NCI-H1436 (cell line): ENCODE results near the gene RAB43.
A peak's percentile ranks its signal among the peaks of the same experiment; 100 is the strongest.
"Not testable (repeated sequence)": the region's sequence is repeated elsewhere in the genome, so short reads cannot be mapped to it uniquely, and the experiment has no call there.

Source experiments
- DNase-seq: peaks from one replicate; lab custom pipeline; 2025; lab: John Stamatoyannopoulos, UW

RAB43 gene

DNA sequence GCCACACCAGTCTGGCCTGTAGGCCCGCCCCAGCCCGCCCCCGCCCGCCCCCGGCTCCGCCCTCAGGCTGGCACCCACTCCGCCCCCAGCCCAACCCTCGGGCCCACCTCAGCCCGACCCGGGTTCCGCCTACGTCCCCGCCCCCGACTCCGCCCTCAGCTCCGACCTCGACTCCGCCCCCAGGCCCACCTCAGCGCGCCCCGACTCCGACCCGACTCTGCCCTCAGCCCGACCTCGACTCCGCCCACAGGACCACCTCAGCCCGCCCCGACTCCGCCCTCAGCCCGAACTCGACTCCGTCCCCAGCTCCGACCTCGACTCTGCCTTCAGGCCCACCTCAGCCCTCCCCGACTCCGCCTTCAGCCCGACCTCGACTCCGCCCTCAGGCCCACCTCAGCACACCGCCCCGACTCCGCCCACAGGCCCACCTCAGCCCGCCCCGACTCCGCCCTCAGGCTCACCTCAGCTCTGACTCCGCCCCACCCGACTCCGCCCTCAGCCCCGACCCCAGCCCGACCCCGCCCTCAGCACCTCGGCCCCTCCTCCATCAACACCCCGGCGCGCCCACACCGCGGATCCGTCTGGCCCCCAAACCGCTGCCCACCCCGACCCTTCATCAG lies at the start of gene RAB43:
RAB43 (minus strand) TSS at position 13 of the 620 bp plus-strand sequence. CDS start 315 bp downstream, outside the sequence.
- DNase-seq: peak; percentile 94

DNA sequence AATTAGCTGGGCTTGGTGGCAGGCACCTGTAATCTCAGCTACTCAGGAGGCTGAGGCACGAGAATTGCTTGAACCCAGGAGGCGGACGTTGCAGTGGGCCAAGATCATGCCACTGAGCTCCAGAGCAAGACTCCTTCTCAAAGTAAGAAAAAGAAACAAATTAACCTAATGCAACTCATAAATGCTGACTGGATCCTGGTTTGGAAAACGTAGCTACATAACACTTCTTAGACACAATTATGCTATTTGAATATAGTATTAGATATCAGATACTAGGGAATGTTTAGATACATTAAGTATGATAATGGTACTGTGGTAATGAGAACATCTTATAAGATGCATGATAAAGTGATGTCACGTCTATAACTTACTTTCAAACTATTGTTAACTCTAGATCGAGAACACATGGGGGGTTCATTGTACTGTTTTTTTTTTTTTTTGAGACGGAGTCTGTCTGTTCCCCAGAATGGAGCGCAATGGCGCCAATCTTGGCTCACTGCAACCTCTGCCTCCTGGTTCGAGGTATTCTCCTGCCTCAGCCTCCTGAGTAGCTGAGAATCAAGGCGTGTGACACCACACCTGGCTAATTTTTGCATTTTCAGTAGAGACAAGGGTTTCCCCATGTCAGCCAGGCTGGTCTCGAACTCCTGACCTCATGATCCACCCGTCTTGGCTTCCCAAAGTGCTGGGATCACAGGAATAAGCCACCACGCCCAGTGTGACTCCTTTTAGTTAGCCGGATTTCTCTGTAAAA lies 45.2 kb upstream of the RAB43 start:
- DNase-seq: no peak

DNA sequence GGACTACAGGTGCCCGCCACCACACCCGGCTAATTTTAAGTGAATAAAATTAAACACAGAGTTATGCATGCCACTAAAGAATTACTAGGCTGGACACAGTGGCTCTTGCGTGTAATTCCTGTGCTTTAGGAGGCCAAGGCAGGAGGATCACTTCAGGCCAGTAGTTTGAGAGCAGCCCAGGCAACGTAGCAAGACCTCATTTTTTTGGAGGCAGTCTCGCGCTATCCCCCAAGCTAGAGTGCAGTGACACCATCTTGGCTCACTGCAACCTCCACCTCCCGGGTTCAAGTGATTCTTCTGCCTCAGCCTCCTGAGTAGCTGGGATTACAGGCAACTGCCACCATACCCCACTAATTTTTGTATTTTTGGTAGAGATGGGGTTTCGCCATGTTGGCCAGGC lies 44.0 kb upstream of the RAB43 start:
- not testable (repeated sequence) for DNase-seq

DNA sequence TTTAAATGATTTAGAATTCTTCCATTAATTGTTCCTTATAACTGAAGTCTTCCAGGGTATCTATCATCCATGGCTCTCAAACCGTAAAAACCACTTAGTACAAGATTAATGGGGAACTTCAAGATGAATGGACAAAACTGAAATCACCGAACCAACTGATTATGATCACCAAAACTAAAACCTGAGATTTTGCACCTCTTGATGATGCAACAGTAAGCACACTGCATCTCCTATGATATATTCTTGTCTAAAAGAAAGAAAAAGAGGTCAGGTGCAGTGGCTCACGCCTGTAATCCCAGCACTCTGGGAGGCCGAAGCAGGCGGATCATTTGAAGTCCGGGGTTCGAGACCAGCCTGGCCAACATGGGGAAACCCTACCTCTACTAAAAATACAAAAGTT lies 42.9 kb upstream of the RAB43 start:
- no peak for DNase-seq

DNA sequence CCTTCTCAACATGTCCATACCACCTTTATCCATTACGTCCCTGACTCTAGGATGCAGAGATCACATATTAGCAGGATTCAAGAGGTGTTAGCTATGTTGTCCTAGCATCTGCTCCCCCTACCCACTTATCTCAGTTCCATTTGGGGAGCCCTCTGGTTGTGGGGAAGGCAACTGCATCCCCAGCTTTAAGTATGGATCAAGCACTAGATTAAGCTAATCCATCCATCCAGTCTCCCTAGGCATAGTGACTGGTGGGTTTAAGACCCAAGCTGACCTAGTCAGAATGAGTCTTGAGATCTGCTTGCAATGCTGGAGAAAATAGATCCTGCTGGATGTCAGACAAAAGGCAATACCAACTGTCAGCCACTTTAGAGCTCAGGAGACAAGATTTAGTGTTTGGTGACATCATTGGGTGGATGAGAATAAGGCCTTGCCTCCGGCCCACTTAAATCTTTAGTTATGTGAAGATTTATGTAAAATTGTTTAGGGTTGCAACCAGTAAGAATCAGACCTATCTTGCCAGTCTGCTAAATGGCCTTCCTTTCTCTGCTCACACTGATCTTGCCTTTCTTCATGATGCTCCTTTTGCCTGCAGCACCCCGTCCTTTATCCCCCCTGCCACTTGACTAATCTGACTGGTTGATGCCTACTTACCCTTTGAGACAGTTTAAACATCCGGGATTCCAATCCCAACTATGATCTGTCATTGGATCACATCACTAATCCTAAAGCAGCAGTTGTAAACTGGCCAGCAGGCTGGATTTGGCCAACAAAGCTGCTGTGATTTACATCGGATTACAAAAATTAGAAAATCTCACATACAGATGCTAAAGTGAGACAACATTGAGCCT lies 41.4 kb upstream of the RAB43 start:
- no peak for DNase-seq

DNA sequence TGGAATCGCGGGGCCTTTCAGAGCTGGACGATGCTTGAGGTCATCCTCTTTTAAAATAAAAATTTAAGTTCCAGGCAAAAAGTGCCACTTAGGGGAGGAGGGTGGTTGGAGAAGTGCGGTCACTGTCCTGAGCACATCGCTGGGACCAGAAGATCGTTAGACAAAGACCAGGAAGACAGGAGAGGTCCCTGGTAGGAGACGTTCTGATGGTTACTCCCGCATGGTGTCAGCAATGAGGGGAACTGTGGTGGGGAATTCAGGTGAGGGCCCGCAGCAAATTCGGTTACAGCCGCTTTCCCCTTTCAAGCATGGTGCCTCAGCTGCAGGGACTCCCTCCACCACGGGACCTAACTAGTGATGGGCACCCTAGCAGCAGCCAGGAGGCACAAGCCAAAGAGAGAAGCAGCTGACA lies 40.3 kb upstream of the RAB43 start:
- no peak for DNase-seq

DNA sequence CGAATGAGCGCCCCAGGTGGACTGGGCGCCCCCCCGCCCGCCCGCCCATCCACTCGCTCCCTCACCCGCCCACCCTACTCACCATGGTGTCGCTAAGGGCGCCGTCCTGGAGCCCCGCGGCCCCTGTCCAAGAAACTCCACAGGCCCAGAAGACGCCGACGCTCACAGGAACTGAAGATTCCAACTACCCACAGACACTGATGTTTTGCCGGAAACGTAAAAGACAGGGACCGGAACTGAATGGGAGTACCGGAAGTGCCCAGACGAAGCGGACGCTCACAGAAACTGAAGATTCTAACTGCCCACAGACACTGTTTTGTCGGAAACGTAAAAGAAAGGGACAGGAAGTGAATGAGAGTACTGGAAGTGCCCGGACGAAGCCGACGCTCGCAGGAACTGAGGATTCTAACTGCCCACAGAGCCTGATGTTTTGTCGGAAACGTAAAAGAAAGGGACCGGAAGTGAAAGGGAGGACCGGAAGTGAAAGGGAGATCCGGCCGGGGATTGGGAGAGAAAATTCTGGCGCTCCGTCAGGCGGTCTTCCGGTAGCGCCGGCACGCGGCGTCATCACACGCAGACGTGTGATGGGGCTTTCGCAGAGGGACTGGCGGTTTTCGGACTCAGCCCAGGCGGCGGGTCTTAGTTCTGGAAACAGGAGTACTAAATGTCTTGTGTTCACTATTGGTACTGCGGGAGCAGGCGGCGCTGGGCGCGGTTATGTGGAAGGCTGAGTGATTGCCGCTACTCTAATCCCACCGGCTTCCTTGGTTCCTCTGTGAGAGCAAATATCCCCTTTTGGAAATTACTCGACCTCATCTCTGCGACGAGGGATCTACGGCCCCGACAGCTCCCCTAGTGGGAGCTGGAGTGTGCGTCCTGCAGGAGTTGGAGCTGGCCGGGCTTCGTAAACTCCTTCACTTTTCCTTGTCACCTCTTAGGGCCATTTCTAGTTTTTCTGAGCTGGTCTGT lies 39.6 kb upstream of the RAB43 start, which contains the start of gene ISY1:
ISY1 (minus strand) TSS at position 173 of the 969 bp plus-strand sequence; CDS start at position 85, 88 bp downstream.
- peak; percentile 95 for DNase-seq

DNA sequence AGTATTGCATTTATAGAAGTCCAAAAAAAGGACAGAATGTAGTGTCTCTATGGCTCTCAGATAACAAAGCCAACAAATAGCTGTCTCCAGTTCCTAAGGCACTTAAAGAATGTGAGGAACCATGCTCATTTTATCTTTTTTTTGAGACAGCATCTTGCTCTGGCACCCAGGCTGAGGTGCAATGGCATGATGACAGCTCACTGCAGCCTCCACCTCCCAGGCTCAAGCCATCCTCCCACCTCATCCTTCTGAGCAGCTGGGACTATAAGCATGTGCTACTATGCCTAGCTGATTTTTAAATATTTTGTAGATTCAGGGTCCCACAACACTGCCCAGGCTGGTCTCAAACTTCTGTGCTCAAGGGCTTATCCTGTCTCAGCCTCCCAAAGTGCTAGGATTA lies 23.2 kb upstream of the RAB43 start:
- no peak for DNase-seq

DNA sequence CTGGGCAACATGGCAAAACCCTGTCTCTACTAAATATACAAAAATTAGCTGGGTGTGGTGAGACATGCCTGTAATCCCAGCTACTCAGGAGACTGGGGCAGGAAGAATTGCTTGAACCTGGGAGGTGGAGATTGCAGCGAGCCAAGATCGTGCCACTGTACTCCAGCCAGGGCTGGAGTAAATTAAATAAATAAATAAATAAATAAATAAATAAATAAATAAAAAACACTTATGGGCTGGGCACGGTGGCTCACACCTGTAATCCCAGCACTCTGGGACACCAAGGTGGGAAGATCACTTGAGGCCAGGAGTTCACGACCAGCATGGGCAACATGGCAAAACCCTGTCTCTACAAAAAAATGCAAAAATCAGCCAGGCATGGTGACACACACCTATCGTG lies 19.4 kb upstream of the RAB43 start:
- DNase-seq: not testable (repeated sequence)

DNA sequence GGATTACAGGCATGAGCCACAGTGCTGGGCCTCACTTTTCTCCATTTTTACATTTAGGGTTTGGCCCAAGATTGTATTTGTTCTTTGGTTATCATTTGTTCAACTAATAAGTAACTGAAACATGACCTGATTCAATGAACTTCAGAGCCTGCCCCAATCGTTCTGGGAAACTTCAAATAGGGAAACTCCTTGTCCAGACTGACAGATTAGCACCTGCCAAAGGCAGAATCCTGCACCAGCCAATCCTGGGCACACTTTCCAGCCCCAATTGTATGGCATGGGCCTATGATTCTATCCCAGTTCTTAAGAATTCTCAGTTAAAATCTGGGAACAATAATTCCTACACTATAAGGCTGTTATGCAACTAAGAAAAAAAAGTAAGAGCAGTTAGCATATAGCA lies 18.3 kb upstream of the RAB43 start:
- DNase-seq: no peak

DNA sequence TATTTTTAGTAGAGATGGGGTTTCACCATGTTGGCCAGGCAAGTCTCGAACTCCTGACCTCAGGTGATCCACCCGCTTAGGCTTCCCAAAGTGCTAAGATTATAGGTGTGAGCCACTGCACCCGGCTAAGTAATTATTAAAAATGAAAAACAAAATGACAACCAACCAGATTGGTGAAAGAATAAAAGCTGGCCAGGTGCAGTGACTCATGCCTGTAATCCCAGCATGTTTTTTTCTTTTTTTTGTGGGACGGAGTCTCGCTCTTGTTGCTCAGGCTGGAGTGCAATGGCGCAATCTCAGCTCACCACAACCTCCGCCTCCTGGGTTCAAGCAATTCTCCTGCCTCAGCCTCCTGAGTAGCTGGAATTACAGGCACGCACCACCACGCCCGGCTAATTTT lies 14.7 kb upstream of the RAB43 start:
- not testable (repeated sequence) for DNase-seq

DNA sequence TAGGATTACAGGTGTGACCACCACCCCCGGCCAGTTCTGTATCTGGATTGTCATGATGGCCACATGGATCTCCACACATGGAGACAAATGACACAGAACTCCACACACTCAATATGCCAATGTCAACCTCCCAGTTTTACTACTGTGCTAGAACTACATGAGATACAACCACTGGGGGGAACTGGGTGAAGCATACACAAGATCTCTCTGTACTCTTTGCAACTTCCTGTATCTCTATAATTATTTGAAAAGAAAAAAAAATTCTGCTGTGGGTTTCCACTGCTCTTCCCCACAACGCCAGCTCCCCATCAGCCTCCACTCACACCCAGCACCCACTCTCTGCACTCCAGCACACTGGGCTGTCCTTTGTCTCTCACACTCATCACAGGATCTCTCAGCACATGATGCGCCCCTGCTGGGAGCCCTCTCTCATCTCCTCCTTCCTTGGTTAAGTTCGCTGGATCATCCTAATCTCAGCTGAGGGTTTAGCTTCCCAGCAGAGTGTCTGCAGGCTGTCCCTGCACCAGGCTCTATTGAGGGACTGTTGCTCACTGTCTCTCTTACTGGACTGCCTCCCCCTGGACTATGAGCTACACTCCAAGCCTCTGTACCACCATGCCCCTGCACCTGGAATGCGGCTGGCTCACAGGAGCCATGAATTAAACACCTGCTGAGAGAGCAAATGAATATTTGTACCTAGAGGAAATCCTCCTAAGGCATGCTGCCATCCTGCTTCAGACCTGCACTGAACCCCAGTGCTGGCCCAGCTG lies 10.7 kb upstream of the RAB43 start:
- no peak for DNase-seq

DNA sequence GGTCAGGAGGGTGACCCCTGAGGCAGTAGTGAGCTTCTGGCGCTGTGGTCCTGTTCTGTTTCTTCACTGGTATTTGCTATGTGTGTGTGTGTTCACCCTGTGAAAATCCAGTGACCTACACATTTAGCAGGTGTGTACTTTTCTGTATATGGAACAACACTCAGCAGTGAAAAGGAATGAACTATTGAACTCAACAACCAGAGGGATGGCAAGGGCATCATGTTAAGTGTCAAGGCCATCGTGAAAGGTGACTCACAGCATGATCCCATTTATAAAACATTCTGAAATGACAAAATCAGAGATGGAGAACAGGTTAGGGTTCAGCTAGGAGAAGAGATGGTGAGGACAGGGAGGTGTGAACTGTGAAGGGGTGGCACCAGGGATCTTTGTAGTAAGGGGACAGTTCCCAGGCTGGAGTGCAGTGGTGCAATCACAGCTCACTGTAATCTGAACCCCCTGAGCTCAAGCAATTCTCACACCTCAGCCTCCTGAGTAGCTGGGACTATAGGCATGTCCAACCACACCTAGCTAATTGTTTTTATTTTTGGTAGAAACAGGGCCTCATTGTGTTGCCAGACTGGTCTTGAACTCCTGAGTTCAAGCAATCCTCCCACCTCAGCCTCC lies 10.0 kb upstream of the RAB43 start:
- no peak for DNase-seq

DNA sequence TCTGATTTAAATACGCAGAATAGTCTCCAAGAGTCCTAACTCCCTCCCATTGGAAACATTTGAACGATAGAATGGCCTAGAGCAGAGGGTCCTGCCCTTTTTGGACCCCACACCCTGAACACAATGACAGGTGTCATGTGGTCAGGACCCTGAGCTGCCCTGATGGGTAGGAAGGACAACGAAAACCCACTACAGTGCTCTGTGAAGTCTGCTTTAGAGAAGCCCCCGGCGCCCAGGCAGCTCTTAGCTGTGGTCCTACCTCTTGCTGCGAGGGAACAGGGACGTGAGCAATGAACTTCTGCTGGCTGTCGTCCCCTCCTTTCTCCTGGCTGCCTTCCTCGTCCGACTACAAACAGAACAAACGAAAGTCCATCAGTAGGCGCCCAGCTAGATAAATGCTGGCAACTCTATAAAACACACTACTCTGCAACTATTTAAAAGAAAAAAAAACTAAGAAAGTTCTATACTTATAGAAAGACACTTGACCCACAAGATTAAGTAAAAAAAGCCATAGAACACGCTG lies 8.7 kb upstream of the RAB43 start:
- DNase-seq: no peak

DNA sequence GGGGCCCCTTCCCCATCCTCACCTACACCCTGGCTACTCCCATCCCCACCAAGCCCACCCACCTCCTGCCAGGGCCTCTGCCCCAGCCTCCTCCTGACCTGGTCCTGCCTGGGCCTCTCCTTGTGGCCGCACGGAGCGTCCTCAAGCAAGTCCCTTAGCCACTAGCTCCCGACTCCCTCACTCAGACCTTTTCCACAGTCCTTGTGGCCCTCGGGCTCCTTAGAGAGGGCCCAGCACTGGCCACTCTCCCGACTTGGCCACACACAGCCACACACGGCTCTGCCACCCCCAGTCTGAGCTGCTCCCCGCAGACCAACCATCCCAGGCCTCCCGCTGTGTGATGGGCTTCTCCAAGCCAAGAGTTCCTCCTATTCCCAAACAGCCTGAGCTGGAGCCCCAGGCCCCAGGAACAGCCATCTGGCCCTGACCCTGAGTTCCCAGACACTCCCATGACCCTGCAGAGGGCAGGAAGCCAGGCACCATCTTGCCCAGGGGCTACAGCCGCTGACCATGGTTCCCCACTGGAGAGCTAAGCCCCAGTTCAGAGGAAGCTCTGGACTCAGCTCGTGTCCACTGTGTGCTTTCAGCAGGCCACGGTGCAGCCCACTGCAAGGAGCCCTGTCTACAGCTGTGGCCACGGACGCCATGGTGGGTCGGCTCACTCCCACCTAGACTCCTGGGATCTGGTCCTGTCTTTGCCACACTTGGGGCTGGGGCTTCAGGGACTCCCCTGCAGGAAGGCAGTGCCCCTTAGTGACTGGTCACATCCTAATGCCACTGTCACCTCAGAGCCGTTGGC lies 7.0 kb upstream of the RAB43 start:
- no peak for DNase-seq

DNA sequence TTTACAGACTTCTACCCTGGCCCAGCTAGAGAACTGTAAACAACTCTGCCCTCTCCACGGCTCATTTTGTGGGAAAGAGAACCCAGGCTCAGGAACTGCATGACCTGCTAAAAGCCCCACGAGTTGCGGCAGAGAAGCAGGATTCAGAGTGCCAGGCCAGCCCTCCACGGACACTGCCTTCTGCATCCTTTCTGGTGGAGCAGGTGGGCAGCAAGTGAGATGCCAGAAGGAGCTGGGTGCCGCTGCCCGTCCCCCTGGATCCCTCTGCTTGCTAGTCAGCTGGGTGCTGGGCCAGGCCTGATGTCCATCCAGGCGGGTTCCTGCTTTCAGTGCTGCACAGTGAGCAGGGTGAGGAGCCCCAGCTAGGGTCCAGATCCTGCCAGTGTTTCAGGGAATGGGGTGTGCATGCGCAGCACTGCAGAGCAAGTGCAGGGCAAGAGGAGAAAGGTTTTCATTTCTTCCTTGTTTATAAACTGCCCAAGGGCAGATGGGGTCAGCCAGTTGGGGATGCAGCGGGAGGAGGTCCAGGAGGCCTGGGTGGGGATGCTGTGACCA lies 5.2 kb upstream of the RAB43 start:
- DNase-seq: no peak

DNA sequence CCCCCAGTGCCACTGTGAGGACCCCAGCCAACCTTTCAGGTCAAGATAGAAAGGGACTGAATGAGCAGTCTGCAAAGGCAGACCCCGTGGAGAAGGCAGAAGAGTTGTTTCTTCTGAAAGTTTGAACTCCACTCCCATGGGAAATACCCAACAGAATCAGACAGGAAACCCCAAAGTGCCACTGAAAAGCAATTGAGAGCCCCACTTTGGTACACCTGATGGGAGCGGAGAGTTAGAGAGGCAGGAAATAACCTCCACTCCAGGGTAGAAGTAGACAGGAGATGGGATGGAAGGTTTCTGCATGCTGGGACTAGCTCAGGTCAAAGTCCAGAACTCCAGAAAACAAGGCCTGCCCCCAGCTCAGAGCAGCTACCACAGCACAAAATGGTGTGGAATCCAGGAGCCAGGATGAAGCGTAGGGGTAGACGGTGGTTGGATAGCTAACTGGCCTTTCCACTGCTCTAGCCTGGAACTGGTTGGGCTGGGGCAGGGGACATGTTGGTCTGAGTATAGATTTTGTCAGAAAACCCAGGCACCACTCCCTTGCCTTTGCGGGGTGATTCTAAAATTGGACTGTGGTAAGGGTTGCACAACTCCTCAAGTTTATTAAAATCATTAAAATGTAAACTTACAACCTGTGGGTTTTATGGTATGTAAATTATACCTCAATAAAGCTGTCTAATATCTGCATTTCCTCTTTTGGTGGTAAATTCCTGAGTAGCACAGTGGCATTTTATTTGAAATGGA lies 1.9 kb upstream of the RAB43 start:
- no peak for DNase-seq

DNA sequence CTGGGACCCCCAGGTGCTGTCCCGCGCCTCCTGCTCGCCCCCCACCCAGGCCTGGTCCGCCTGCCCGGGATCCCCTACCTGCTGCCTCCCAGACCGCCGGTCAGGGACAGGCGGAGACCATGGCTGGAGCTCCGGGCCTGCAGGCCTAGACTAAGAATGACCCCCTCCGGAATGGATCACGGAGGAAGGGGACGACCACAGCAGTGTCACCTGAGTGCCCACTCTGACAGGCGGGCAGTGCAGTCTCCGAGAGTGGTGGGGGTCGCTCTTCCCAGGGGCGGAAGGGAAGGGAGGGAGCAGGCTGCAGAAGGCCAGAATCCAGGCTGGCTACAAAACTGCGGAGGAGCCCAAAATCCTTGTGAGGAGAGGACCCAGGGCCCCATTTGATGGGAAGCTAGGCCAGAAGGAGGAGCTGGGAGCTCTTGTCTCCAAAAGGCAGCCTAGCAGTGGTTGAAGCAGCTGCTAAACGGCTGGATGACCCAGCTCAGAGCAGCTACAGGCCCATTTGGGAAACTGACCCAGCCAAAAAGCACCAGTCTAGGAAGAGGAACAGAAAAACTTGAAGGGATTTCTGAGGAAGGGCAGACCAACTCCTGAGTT lies 908 bp upstream of the RAB43 start:
- no peak for DNase-seq
